A549 (cell line): ENCODE measurements around the gene DHX16. TPM values are rescaled to one million over a fixed set of nuclear protein-coding genes. Genes with fewer than 3 reads are reported as not detected.

Experiments
- ATAC-seq, 2 experiments: fragments of 200-7000 bp in 1 of 2; fragments of >200 bp in 1 of 2; cut with Nextera tagmentation in 1 of 2; cut with Tn5 transposase in 1 of 2; 3 replicates each; pipeline versions ENCODE4 v1.8.0 to v1.9.1; 2018 to 2020; ENCODE audit warnings: mild to moderate bottlenecking in 1 of 2, moderate library complexity in 1 of 2
- CTCF ChIA-PET: fragments of 300-600 bp; sonication (Branson Sonifier 250); formaldehyde crosslinking; extraction: SDS; loops from one replicate; lab custom pipeline; 2021; ENCODE audit warnings: antibody characterized with exemption, inconsistent platforms; lab: Yijun Ruan, JAX
- POLR2A ChIA-PET: fragments of 350-600 bp; formaldehyde crosslinking; extraction: SDS; loops from one replicate; lab custom pipeline; 2021; ENCODE audit warnings: antibody characterized with exemption, inconsistent platforms; lab: Yijun Ruan, JAX
- DNase-seq, 2 experiments: peaks; one replicate each; pipeline versions ENCODE4 v3.0.0 to v3.0.0-alpha.2; 2011 to 2016; ENCODE audit warnings: low read depth in 1 of 2, low spot score in 1 of 2
- FAIRE-seq: peaks from 2 replicates; lab custom pipeline; 2011; peaks lifted over from hg19 to GRCh38; lab: Jason Lieb, UNC
- H3K27ac ChIP-seq, 2 experiments: fragments of >200 bp; sonication (Bioruptor Twin); formaldehyde crosslinking; 3 replicates each; pipeline ENCODE4 v1.5.1; 2016 to 2017
- H3K4me1 ChIP-seq: fragments of >200 bp; sonication (Bioruptor Twin); formaldehyde crosslinking; 3 replicates; pipeline ENCODE4 v1.6.1; 2016
- H3K4me2 ChIP-seq: fragments of >200 bp; sonication (Bioruptor Twin); formaldehyde crosslinking; 3 replicates; pipeline ENCODE4 v1.6.1; 2016
- H3K4me3 ChIP-seq: fragments of >200 bp; sonication (Bioruptor Twin); formaldehyde crosslinking; 3 replicates; pipeline ENCODE4 v1.5.1; 2016
- H3K9me3 ChIP-seq: fragments of >200 bp; sonication (Bioruptor Twin); formaldehyde crosslinking; 3 replicates; pipeline ENCODE4 v1.6.1; 2016
- BHLHE40 ChIP-seq: IDR thresholded peaks from 2 replicates; pipeline ENCODE4 v1.6.1; 2012; ENCODE audit warnings: low read depth, low read length, inconsistent platforms
- CBX8 ChIP-seq: fragments of 200-600 bp; sonication (generic); IDR thresholded peaks from 2 replicates; pipeline ENCODE4 v1.6.1; 2016
- CEBPB ChIP-seq, 2 experiments: fragments of >200 bp in 1 of 2; sonication (Bioruptor Twin) in 1 of 2; formaldehyde crosslinking in 1 of 2; IDR thresholded peaks; 2 replicates each; pipeline ENCODE4 v1.6.1; 2012 to 2016
- CHD2 ChIP-seq: fragments of 150-350 bp; IDR thresholded peaks from 2 replicates; pipeline ENCODE4 v1.6.1; 2014; ENCODE audit warnings: low read length; ENCODE audit not compliant: partially characterized antibody
- E2F6 ChIP-seq: IDR thresholded peaks from 2 replicates; pipeline ENCODE4 v1.6.1; 2012; ENCODE audit warnings: low read depth, borderline replicate concordance
- ESRRA ChIP-seq: fragments of 150-350 bp; IDR thresholded peaks from 2 replicates; pipeline ENCODE4 v1.6.1; 2014; ENCODE audit warnings: mild to moderate bottlenecking, low read length, borderline replicate concordance
- FOSB ChIP-seq: fragments of 250-450 bp; sonication (Bioruptor Pico); IDR thresholded peaks from 2 replicates; pipeline ENCODE4 v1.5.0; 2020; ENCODE audit warnings: mild to moderate bottlenecking, moderate library complexity
- FOSL2 ChIP-seq, 2 experiments: fragments of 450-650 bp in 1 of 2; fragments of >200 bp in 1 of 2; sonication (Bioruptor Twin) in 1 of 2; formaldehyde crosslinking; IDR thresholded peaks; 2 replicates each; pipeline versions ENCODE4 v1.5.0 to v1.6.1; 2016 to 2020; ENCODE audit warnings: mild to moderate bottlenecking in 1 of 2, moderate library complexity in 1 of 2
- FOXS1 ChIP-seq: fragments of 250-450 bp; sonication (Bioruptor Pico); IDR thresholded peaks from 2 replicates; pipeline ENCODE4 v1.5.0; 2020; ENCODE audit warnings: mild to moderate bottlenecking, moderate library complexity
- HDAC2 ChIP-seq: fragments of 200-600 bp; sonication (generic); IDR thresholded peaks from 2 replicates; pipeline ENCODE4 v1.6.1; 2016
- HEYL ChIP-seq: fragments of 250-450 bp; sonication (Bioruptor Pico); IDR thresholded peaks from 2 replicates; pipeline ENCODE4 v1.8.0; 2021; ENCODE audit warnings: mild to moderate bottlenecking, moderate library complexity
- HOXA7 ChIP-seq: fragments of 250-450 bp; sonication (Bioruptor Pico); IDR thresholded peaks from 2 replicates; pipeline ENCODE4 v1.5.0; 2020; ENCODE audit warnings: mild to moderate bottlenecking, moderate library complexity
- JUN ChIP-seq, 2 experiments: fragments of >200 bp; sonication (Bioruptor Twin); formaldehyde crosslinking; IDR thresholded peaks; 2 replicates in 1 of 2; 3 replicates in 1 of 2; pipeline ENCODE4 v1.6.1; 2016 to 2017
- MAFK ChIP-seq: fragments of 450-650 bp; IDR thresholded peaks from 2 replicates; pipeline ENCODE4 v1.6.1; 2014; ENCODE audit not compliant: partially characterized antibody
- MYC ChIP-seq: IDR thresholded peaks from 2 replicates; pipeline ENCODE4 v1.6.1; 2012; ENCODE audit warnings: mild to moderate bottlenecking, inconsistent platforms, low read length, improper control_type of control experiment, borderline replicate concordance
- NR3C1 ChIP-seq: fragments of >200 bp; sonication (Bioruptor Twin); formaldehyde crosslinking; IDR thresholded peaks from 3 replicates; pipeline ENCODE4 v1.6.1; 2017
- POLR2A ChIP-seq: IDR thresholded peaks from 2 replicates; pipeline ENCODE4 v1.6.1; 2012; ENCODE audit warnings: mild to moderate bottlenecking, low read length
- POLR2AphosphoS2 ChIP-seq: conservative IDR thresholded peaks from 2 replicates; pipeline ENCODE4 v1.6.1; 2012; ENCODE audit warnings: low read length, improper control_type of control experiment, inconsistent platforms
- RARB ChIP-seq: fragments of 250-450 bp; sonication (Bioruptor Pico); IDR thresholded peaks from 2 replicates; pipeline ENCODE4 v1.8.0; 2021; ENCODE audit warnings: mild to moderate bottlenecking, moderate library complexity
- RNF2 ChIP-seq: fragments of 200-600 bp; sonication (generic); IDR thresholded peaks from 2 replicates; pipeline ENCODE4 v1.6.1; 2016; ENCODE audit warnings: low read depth, mild to moderate bottlenecking, antibody characterized with exemption, moderate library complexity, borderline replicate concordance
- SMC3 ChIP-seq: fragments of >200 bp; sonication (Bioruptor Twin); formaldehyde crosslinking; IDR thresholded peaks from 3 replicates; pipeline ENCODE4 v1.6.1; 2018; ENCODE audit warnings: inconsistent platforms
- TP53 ChIP-seq: fragments of 250-450 bp; sonication (Bioruptor Pico); IDR thresholded peaks from 2 replicates; pipeline ENCODE4 v1.5.0; 2021; ENCODE audit warnings: mild to moderate bottlenecking, moderate library complexity
- ZC3H11A ChIP-seq: fragments of 450-650 bp; IDR thresholded peaks from 2 replicates; pipeline ENCODE4 v1.6.1; 2014; ENCODE audit warnings: antibody characterized with exemption, mild to moderate bottlenecking
- ZFP36 ChIP-seq: fragments of 450-650 bp; IDR thresholded peaks from 2 replicates; pipeline ENCODE4 v1.6.1; 2014; ENCODE audit warnings: borderline replicate concordance; ENCODE audit not compliant: partially characterized antibody
- WGBS: methylation state at CpG from one replicate; pipeline ENCODE4 v1.1.6; 2017; ENCODE audit errors: missing lambda C conversion rate; 5-methylcytosine and 5-hydroxymethylcytosine counted together
- polyA plus RNA-seq, 4 experiments: library from polyadenylated mRNA; depleted of rRNA in 3 of 4; stranded (reverse); fragments of >200 nt; fragmentation: RNase III in 1 of 4; extraction: RNeasy Plus Mini Kit Qiagen cat#74134 plus additional on column Dnase treatment in 1 of 4; gene quantifications; 2 replicates in 3 of 4; 3 replicates in 1 of 4; pipeline ENCODE4 v1.2.3, GENCODE V29; 2011 to 2017
- TF ChIP-seq, protein P1 (sequence below): IDR thresholded peaks from 2 replicates; pipeline ENCODE4 v1.6.1; 2012
- TF ChIP-seq, protein P2 (sequence below): fragments of 150-350 bp; IDR thresholded peaks from 2 replicates; pipeline ENCODE4 v1.6.1; 2014; ENCODE audit warnings: low read depth, mild to moderate bottlenecking, low read length
- TF ChIP-seq, protein P3 (sequence below): fragments of >200 bp; sonication (Bioruptor Twin); formaldehyde crosslinking; IDR thresholded peaks from 3 replicates; pipeline ENCODE4 v1.6.1; 2016

The DHX16 gene
- polyA plus RNA-seq, 2 of the 4 experiments (the other 2 are of a cell fraction), result 31.6 TPM

DNA sequence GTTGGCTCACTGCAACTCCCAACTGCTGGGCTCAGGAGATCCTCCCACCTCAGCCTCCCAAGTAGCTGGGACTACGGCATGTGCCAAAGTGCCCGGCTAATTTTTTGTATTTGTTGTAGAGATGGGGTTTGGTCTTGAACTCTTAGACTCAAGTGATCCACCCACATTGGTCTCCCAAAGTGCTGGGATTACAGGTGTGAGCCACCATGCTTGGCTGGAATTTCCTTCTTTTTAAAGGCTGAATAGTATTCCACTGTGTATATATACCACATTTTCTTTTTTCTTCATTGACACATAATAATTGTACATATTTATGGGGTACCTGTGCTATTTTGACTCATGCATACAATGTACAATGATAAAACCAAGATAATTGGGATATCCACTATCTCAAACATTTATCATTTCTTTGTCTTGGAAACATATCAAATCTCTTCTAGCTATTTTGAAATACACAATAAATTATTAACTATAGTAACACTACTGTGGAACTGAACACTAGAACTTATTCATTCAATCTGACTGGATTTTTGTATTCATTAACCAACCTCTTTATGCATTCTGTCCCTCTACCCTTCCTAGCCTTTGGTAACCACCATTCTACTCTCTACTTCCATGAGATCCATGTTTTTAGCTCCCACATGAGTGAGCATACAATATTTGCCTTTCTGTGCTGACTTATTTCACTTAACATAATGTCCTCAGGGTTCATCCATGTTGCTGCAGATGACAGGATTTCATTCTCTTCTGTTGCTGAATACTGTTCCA, 36.5 kb upstream of the DHX16 start:
- no peak for DNase-seq
- Histone ChIP-seq H3K27ac (peak overlapping the region; percentile 63 to 73; a peak in 5 of 6 replicates), H3K4me1 (peaks cover 37% of the 10 kb centered on the region), H3K4me3 (no peak overlapping the region), H3K9me3 (no peaks in the 10 kb centered on the region), H3K4me2 (peak overlapping the region; percentile 51)
- TF ChIP-seq HDAC2 (no peak), SMC3 (no peak), HEYL (no peak)
- CTCF ChIA-PET, result interaction anchor here (1.4 to 4.9 kb wide), 4 partner anchors 12 to 30 kb away, joined by 3 to 22 read pairs (median 12); no protein-coding TSS in a partner anchor
- FAIRE-seq, result no peak
- POLR2A ChIA-PET, result no interaction called here
- peak; percentile 23 to 41; a peak in 2 of 6 replicates for ATAC-seq
- 81% methylated on average over 2 of the region's 2 CpGs for WGBS

DNA sequence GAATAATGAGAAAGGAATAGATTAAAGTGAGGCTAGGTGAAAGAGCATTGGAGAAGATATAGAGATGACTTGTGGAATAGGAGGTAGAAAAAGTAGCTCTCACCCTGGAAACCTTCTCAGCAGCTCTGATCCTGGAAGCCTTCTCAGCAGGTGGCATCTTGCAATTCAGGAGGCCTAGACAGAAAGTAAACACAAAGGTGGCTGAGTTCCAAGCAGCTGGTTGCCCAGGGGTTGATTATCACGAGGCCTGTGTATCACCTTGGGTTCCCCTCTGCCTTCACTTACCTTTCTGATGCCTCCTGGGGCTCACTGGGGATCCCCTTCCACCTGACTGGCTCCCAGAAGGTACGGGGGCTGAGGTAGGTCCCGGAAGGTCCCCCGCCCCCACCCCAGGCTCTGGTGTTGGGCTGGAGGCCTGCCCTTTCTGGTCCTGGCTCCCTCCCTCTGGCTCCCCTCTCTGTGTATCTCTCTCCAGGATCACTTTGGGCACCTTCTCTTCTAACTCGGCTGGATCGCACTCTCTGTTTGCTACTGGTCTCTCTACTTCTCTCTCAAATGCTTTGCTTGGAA, 34.6 kb upstream of the DHX16 start:
- 44% methylated on average over 5 of the region's 6 CpGs for WGBS
- H3K4me3 ChIP-seq, result no peak overlapping the region
- H3K27ac ChIP-seq, result peak overlapping the region; percentile 71 to 82
- 0 out of 4 replicates have a peak, but pooled peaks of 1 of the 2 experiments have one; percentile 8 for TF ChIP-seq CEBPB (IDR thresholded peaks at IDR 0.05)
- TF ChIP-seq, protein P1, sequence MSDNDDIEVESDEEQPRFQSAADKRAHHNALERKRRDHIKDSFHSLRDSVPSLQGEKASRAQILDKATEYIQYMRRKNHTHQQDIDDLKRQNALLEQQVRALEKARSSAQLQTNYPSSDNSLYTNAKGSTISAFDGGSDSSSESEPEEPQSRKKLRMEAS, result peak; percentile 45; the same call in 1 of the 2 replicates
- no peak for TF ChIP-seq JUN (IDR thresholded peaks at IDR 0.05)
- TF ChIP-seq ZFP36, result no peak
- peak; percentile 62 to 65; a peak in 5 of 6 replicates for ATAC-seq
- H3K4me2 ChIP-seq, result peak overlapping the region; percentile 55
- DNase-seq, result peak in 1 of 2 experiments; percentile 47
- no peaks in the 10 kb centered on the region for H3K9me3 ChIP-seq
- CTCF ChIA-PET, result interaction anchor here (1.3 to 3.1 kb wide), 3 partner anchors 20 to 42 kb away, joined by 5 to 17 read pairs (median 5); no protein-coding TSS in a partner anchor
- H3K4me1 ChIP-seq, result peaks cover 37% of the 10 kb centered on the region
- POLR2A ChIA-PET, result interaction anchor here (0.5 to 1.9 kb wide), 5 partner anchors 10 to 111 kb away, joined by 3 to 7 read pairs (median 4); partner anchors contain the start of gene MDC1
- no peak for FAIRE-seq

DNA sequence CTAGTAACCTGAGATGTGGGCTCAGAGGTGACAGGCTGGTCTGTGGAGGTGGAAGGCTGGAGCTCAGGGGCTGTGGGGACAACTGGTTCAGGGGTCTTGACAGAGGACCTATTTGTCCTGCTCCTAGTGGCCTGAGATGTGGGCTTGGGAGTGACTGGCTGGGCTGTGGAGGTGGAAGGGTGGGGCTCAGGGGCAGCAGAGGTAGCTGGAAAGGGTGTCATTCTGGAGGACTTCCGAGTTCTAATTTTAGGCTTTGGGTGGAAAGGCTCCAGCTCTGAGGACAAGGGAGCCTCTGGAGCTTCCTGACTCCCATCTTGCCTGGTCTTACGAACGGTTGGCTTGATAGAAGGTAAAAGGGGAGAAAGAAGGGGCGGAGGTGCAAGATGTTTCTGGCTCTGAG, 32.8 kb upstream of the DHX16 start:
- H3K4me2 ChIP-seq, result no peak overlapping the region
- no peak for DNase-seq
- no peak for ATAC-seq
- no peak for TF ChIP-seq RNF2
- ChIA-PET POLR2A (no interaction called here), CTCF (interaction anchor here (1.0 to 3.1 kb wide), 4 partner anchors 12 to 27 kb away, joined by 3 to 17 read pairs (median 8); partner anchors contain the start of gene MDC1)
- FAIRE-seq, result no peak
- WGBS, result 91% methylated on average over 4 of the region's 4 CpGs
- H3K4me3 ChIP-seq, result no peak overlapping the region
- peaks cover 37% of the 10 kb centered on the region for H3K4me1 ChIP-seq
- H3K27ac ChIP-seq, result 0 out of 6 replicates have a peak overlapping the region, but pooled peaks of 1 of the 2 experiments have one; percentile 28
- H3K9me3 ChIP-seq, result no peaks in the 10 kb centered on the region

- no peak for DNase-seq
- TF ChIP-seq FOSL2 (IDR thresholded peaks at IDR 0.05) (no peak), FOSL2 (CRISPR knock-in tag; IDR thresholded peaks at IDR 0.05) (no peak), POLR2AphosphoS2 (no peak), TP53 (CRISPR knock-in tag) (no peak), CHD2 (no peak), E2F6 (no peak), MAFK (no peak), POLR2A (no peak), NR3C1 (no peak), RARB (CRISPR knock-in tag) (no peak), MYC (no peak), CBX8 (no peak), FOXS1 (CRISPR knock-in tag) (no peak), FOSB (no peak), ZC3H11A (no peak), ESRRA (no peak), BHLHE40 (no peak), HOXA7 (no peak)
- TF ChIP-seq, protein P2, sequence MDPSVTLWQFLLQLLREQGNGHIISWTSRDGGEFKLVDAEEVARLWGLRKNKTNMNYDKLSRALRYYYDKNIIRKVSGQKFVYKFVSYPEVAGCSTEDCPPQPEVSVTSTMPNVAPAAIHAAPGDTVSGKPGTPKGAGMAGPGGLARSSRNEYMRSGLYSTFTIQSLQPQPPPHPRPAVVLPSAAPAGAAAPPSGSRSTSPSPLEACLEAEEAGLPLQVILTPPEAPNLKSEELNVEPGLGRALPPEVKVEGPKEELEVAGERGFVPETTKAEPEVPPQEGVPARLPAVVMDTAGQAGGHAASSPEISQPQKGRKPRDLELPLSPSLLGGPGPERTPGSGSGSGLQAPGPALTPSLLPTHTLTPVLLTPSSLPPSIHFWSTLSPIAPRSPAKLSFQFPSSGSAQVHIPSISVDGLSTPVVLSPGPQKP, result no peak
- TF ChIP-seq, protein P3, sequence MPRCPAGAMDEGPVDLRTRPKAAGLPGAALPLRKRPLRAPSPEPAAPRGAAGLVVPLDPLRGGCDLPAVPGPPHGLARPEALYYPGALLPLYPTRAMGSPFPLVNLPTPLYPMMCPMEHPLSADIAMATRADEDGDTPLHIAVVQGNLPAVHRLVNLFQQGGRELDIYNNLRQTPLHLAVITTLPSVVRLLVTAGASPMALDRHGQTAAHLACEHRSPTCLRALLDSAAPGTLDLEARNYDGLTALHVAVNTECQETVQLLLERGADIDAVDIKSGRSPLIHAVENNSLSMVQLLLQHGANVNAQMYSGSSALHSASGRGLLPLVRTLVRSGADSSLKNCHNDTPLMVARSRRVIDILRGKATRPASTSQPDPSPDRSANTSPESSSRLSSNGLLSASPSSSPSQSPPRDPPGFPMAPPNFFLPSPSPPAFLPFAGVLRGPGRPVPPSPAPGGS, result no peak
- Histone ChIP-seq H3K9me3 (no peaks in the 10 kb centered on the region), H3K4me1 (peaks cover 23% of the 10 kb centered on the region), H3K4me2 (no peak overlapping the region), H3K4me3 (no peak overlapping the region), H3K27ac (no peak overlapping the region)
- ChIA-PET POLR2A (interaction anchor here (0.7 kb wide), 1 partner anchor 16 kb away, joined by 3 read pairs; no protein-coding TSS in a partner anchor), CTCF (interaction anchor here (0.6 to 2.3 kb wide), 7 partner anchors 13 to 162 kb away, joined by 3 to 13 read pairs (median 3); partner anchors contain the start of genes DHX16 and MDC1)
- ATAC-seq, result no peak
- 96% methylated on average over 2 of the region's 4 CpGs for WGBS
- no peak for FAIRE-seq
Observed at GRCh38 chr6:30703821-30704220, 31.0 kb upstream of the DHX16 start.
